Measurements from ENCODE around the gene ZNF195.

DNA sequence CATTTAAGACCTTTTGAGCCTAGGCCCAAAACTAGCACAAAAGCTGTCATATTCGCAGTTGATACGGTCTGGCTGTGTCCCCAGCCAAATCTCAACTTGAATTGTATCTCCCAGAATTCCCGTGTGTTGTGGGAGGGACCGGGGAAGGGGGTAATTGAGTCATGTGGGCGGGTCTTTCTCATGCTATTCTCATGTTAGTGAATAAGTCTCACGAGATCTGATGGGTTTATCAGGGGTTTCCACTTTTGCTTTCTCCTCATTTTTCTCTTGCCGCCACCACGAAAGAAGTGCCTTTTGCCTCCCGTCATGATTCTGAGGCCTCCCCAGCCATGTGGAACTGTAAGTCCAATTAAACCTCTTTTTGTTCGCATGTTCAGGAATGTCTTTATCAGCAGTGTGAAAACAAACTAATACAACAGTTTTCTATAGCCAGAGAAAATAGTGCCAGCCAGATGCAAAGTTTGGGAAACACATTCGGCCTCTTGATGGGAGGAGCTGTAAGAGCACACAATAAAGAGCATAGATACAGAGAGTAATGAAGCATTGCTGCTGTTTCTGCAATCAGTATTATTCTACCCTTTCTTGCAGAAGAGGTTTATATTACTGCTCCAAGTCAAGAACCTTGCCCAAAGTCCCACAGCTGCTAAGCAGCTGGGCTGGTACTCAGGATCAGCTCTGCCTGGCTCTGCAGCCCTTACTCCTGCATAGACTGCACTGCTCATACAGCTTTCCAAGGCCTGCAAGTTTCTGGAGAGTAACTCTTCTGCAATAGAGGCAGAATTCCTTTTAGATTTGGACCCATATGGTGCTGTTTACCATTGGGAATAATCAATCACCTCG lies 2.0 kb upstream of the ZNF195 start:
- TF ChIP-seq CTCF (IDR thresholded peaks at IDR 0.05) (no peak), POLR2AphosphoS5 (IDR thresholded peaks at IDR 0.05) (no peak)

All from suprapubic skin (tissue), 3 donors.